ENCODE measurements around the gene ANKRD29.

- no peak for TF ChIP-seq CTCF (conservative IDR thresholded peaks at IDR 0.05; ENCODE audit: low read length)
- no peak for TF ChIP-seq EZH2phosphoT487 (IDR thresholded peaks at IDR 0.05; ENCODE audit: borderline replicate concordance)
Observed at GRCh38 chr18:23648456-23648855, 14.3 kb downstream of the ANKRD29 start.

All from Loucy (cell line).